ENCODE data around the gene CISTR. TPM values are rescaled to one million over a fixed set of nuclear protein-coding genes. Genes with fewer than 3 reads are reported as not detected.

CISTR gene
- total RNA-seq, 1 experiment from 2014 or later: not detected

DNA sequence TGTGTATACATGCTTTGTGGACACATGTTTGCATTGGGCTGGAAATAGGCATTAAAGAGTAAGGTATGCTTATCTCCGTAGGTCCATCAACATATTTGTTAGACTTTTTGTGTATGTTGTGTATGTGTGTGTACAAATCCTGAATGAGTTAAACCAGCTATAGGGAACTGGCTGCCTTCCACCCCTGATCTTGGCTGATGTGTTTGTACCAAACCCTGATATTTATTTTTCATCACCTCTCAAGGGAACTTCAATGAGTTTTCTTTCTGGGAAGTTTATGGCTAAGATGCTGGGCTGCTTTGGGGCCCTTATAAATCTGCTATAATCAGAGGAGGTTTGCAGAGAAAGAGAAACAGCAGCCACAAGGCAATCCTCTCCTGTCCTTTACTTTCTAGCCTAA lies 37.1 kb upstream of the CISTR start:
- H3K4me3 ChIP-seq (ENCODE audit: low read depth, low read length, poor library complexity, severe bottlenecking): no peak overlapping the region
- H3K36me3 ChIP-seq (ENCODE audit: insufficient read depth, low read length, poor library complexity, severe bottlenecking): no peaks in the 10 kb centered on the region
- H3K27me3 ChIP-seq (replicated peaks; ENCODE audit: insufficient read depth, low read depth, low read length, poor library complexity): no peaks in the 10 kb centered on the region
- no TSS peak for BruUV-seq (replicated peaks)
- ChIA-PET POLR2A (ENCODE audit: low non-redundant PET) (no interaction called here), CTCF (no interaction called here)
- no peak overlapping the region for H3K27ac ChIP-seq (ENCODE audit: low read depth, low read length, poor library complexity, severe bottlenecking)
- H3K4me1 ChIP-seq (ENCODE audit: insufficient read depth, low read length, poor library complexity, severe bottlenecking): peaks cover 9% of the 10 kb centered on the region
- no peaks in the 10 kb centered on the region for H3K9me3 ChIP-seq (ENCODE audit: low read depth, low read length, poor library complexity, severe bottlenecking)
- TF ChIP-seq EZH2 (IDR thresholded peaks at IDR 0.05; ENCODE audit: borderline replicate concordance, low read depth, low read length, poor library complexity, severe bottlenecking): no peak
- TF ChIP-seq, protein P1, sequence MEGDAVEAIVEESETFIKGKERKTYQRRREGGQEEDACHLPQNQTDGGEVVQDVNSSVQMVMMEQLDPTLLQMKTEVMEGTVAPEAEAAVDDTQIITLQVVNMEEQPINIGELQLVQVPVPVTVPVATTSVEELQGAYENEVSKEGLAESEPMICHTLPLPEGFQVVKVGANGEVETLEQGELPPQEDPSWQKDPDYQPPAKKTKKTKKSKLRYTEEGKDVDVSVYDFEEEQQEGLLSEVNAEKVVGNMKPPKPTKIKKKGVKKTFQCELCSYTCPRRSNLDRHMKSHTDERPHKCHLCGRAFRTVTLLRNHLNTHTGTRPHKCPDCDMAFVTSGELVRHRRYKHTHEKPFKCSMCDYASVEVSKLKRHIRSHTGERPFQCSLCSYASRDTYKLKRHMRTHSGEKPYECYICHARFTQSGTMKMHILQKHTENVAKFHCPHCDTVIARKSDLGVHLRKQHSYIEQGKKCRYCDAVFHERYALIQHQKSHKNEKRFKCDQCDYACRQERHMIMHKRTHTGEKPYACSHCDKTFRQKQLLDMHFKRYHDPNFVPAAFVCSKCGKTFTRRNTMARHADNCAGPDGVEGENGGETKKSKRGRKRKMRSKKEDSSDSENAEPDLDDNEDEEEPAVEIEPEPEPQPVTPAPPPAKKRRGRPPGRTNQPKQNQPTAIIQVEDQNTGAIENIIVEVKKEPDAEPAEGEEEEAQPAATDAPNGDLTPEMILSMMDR (conservative IDR thresholded peaks at IDR 0.05; ENCODE audit: low read depth, low read length): no peak
- DNase-seq (ENCODE audit: low spot score): no peak
- intact Hi-C loops (cut with micrococcal nuclease; ENCODE audit: unreplicated experiment): no loop called here

DNA sequence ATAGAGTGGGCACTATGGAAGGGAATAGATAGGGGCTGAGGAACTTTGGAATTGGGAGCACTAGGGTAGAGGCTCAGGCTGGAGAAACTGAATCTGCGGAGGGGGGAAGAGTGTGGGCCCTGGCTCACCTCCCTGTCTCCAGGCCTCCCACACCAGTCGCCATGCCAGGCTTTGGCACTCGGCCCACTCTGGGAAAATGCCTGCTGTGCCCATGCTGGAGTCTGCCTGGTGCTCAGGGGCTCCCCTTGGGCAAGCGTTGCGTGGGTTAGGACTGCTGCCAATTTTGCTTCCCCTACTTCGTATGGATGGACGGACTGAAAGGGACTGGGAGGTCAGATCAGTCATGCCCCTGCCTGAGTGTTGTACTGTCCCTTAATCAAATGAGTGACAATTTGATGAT lies 34.6 kb upstream of the CISTR start:
- no peaks in the 10 kb centered on the region for H3K27me3 ChIP-seq (replicated peaks; ENCODE audit: insufficient read depth, low read depth, low read length, poor library complexity)

DNA sequence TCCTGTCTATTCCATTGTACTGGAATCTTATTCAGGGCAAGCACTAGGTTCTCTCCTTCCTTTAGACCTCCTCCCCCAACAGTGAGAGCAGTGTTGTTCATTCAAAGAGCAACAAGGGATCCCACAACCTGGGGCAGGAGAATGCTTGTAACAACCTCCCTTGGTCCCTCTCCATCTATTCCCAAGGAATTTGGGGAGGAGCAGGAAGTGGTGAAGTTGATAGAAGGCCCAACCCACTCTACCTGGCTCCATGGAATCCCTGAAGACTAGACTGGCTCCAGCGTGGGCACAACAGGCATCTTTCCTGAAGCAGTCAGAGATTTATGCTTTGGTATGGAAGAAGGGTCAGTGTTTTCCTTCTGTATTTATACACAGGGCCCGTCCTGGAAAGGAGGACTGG lies 33.4 kb upstream of the CISTR start:
- Histone ChIP-seq H3K9me3 (ENCODE audit: low read depth, low read length, poor library complexity, severe bottlenecking) (no peaks in the 10 kb centered on the region), H3K27ac (ENCODE audit: low read depth, low read length, poor library complexity, severe bottlenecking) (no peak overlapping the region), H3K4me3 (ENCODE audit: low read depth, low read length, poor library complexity, severe bottlenecking) (no peak overlapping the region), H3K4me1 (ENCODE audit: insufficient read depth, low read length, poor library complexity, severe bottlenecking) (peaks cover 24% of the 10 kb centered on the region), H3K27me3 (replicated peaks; ENCODE audit: insufficient read depth, low read depth, low read length, poor library complexity) (no peaks in the 10 kb centered on the region), H3K36me3 (ENCODE audit: insufficient read depth, low read length, poor library complexity, severe bottlenecking) (no peaks in the 10 kb centered on the region)
- ChIA-PET POLR2A (ENCODE audit: low non-redundant PET) (no interaction called here), CTCF (no interaction called here)
- DNase-seq (ENCODE audit: low spot score): no peak
- intact Hi-C loops (cut with micrococcal nuclease; ENCODE audit: unreplicated experiment): no loop called here
- no peak for TF ChIP-seq EZH2 (IDR thresholded peaks at IDR 0.05; ENCODE audit: borderline replicate concordance, low read depth, low read length, poor library complexity, severe bottlenecking)
- TF ChIP-seq, protein P1 (conservative IDR thresholded peaks at IDR 0.05; ENCODE audit: low read depth, low read length): no peak
- BruUV-seq (replicated peaks): no TSS peak

More for the DNA sequence above, 34.6 kb upstream of the CISTR start:
- CTCF ChIA-PET: no interaction called here
- POLR2A ChIA-PET (ENCODE audit: low non-redundant PET): no interaction called here
- H3K27ac ChIP-seq (ENCODE audit: low read depth, low read length, poor library complexity, severe bottlenecking): no peak overlapping the region
- no peak for DNase-seq (ENCODE audit: low spot score)
- no peaks in the 10 kb centered on the region for H3K36me3 ChIP-seq (ENCODE audit: insufficient read depth, low read length, poor library complexity, severe bottlenecking)
- intact Hi-C loops (cut with micrococcal nuclease; ENCODE audit: unreplicated experiment): no loop called here
- BruUV-seq (replicated peaks): no TSS peak
- no peak overlapping the region for H3K4me3 ChIP-seq (ENCODE audit: low read depth, low read length, poor library complexity, severe bottlenecking)
- no peak for TF ChIP-seq EZH2 (IDR thresholded peaks at IDR 0.05; ENCODE audit: borderline replicate concordance, low read depth, low read length, poor library complexity, severe bottlenecking)
- TF ChIP-seq, protein P1 (conservative IDR thresholded peaks at IDR 0.05; ENCODE audit: low read depth, low read length): no peak
- H3K4me1 ChIP-seq (ENCODE audit: insufficient read depth, low read length, poor library complexity, severe bottlenecking): peaks cover 17% of the 10 kb centered on the region
- no peaks in the 10 kb centered on the region for H3K9me3 ChIP-seq (ENCODE audit: low read depth, low read length, poor library complexity, severe bottlenecking)

All from A673 (cell line).